ENCODE results near the gene PSEN2.

PSEN2 gene

GRCh38 chr1:226943156-226943555, 72.7 kb downstream of the PSEN2 start:
- H3K36me3 Mint-ChIP-seq (ENCODE audit: low read depth) = peaks cover 5% of the 10 kb centered on the region
- peaks cover 22% of the 10 kb centered on the region for H3K27me3 Mint-ChIP-seq (ENCODE audit: low read depth, poor library complexity)
- H3K4me3 Mint-ChIP-seq = no peak overlapping the region
- no peak overlapping the region for H3K27ac Mint-ChIP-seq
- TF ChIP-seq CTCF (IDR thresholded peaks at IDR 0.05) = no peak
- peaks cover 11% of the 10 kb centered on the region for H3K9me3 Mint-ChIP-seq
- DNase-seq = no peak
- H3K4me1 Mint-ChIP-seq = peaks cover 71% of the 10 kb centered on the region

- H3K4me3 Mint-ChIP-seq = no peak overlapping the region
- TF ChIP-seq CTCF (IDR thresholded peaks at IDR 0.05) = no peak
- H3K4me1 Mint-ChIP-seq = peaks cover 63% of the 10 kb centered on the region
- peaks cover 7% of the 10 kb centered on the region for H3K36me3 Mint-ChIP-seq (ENCODE audit: low read depth)
- no peak for DNase-seq
- H3K27ac Mint-ChIP-seq = no peak overlapping the region
- peaks cover 13% of the 10 kb centered on the region for H3K9me3 Mint-ChIP-seq
- H3K27me3 Mint-ChIP-seq (ENCODE audit: low read depth, poor library complexity) = peaks cover 17% of the 10 kb centered on the region
These were observed 73.5 kb downstream of the PSEN2 start for GRCh38 chr1:226943927-226944326.

- H3K27ac Mint-ChIP-seq = no peak overlapping the region
- no peak for TF ChIP-seq CTCF (IDR thresholded peaks at IDR 0.05)
- DNase-seq = no peak
- peak overlapping the region; percentile 26 for H3K4me3 Mint-ChIP-seq
- H3K27me3 Mint-ChIP-seq (ENCODE audit: low read depth, poor library complexity) = peaks cover 20% of the 10 kb centered on the region
- H3K4me1 Mint-ChIP-seq = peaks cover 57% of the 10 kb centered on the region
- peaks cover 7% of the 10 kb centered on the region for H3K36me3 Mint-ChIP-seq (ENCODE audit: low read depth)
- H3K9me3 Mint-ChIP-seq = peaks cover 13% of the 10 kb centered on the region
These were observed 74.9 kb downstream of the PSEN2 start for GRCh38 chr1:226945106-226945857.

Measured in nephron progenitor cell (in vitro differentiated cells).